Brain microvascular endothelial cell (primary cell): ENCODE results near the gene NYNRIN.

Experiments
- DNase-seq: peaks from one replicate; pipeline ENCODE4 v3.0.0-alpha.2; 2020
- H3K27ac ChIP-seq: fragments of 250-450 bp; sonication (Bioruptor Pico); 2 replicates; pipeline ENCODE4 v1.5.1; 2020; ENCODE audit warnings: mild to moderate bottlenecking, moderate library complexity
- H3K27me3 ChIP-seq: fragments of 250-450 bp; sonication (Bioruptor Pico); replicated peaks from 2 replicates; pipeline ENCODE4 v1.5.1; 2020; ENCODE audit warnings: mild to moderate bottlenecking
- H3K36me3 ChIP-seq: fragments of 250-450 bp; sonication (Bioruptor Pico); replicated peaks from 2 replicates; pipeline ENCODE4 v1.5.1; 2020; ENCODE audit warnings: mild to moderate bottlenecking
- H3K4me3 ChIP-seq: 2 replicates; pipeline ENCODE4 v1.5.1; 2011; ENCODE audit warnings: low read depth, mild to moderate bottlenecking, control low read depth, low read length, moderate library complexity
- CTCF ChIP-seq: IDR thresholded peaks from 2 replicates; pipeline ENCODE4 v1.5.1; 2011; ENCODE audit warnings: low read depth, mild to moderate bottlenecking, moderate library complexity, low read length, control low read depth, inconsistent platforms; ENCODE audit errors: missing control alignments
- in situ Hi-C: cut with HindIII; loops from 2 replicates; pipeline ENCODE4 v1.10.0; 2017; ENCODE audit warnings: low sequenced_read_pairs, low pct_ligation_motif_present

The NYNRIN gene

GRCh38 chr14:24432259-24433131 is 33.7 kb downstream of the NYNRIN start:
- no peaks in the 10 kb centered on the region for H3K27me3 ChIP-seq
- peak overlapping the region; percentile 69 for H3K4me3 ChIP-seq
- DNase-seq: no peak
- in situ Hi-C loops: loop anchor here (10.0 kb wide), 1 partner anchor 98 kb away; the partner anchor contains the start of genes ADCY4 and RIPK3
- TF ChIP-seq CTCF: no peak
- no peak overlapping the region for H3K27ac ChIP-seq
- peaks cover 38% of the 10 kb centered on the region for H3K36me3 ChIP-seq

DNA sequence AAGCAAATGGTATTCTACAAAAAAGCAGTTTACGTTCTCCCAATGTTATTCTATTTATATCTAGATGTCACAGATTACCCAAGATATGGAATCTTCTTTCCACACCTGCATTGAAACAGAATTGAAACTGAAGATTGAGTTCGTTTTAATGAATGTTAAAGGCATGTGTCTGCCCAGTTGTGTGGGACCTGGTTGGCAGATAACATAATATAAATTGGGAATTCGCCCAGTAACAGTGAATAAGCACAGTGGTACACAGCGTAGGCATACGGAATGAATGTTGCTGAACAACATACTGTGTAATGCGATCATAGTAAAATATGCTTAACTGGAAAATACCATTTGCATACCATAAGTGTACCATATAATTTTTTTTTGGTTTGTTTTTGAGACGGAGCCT is 35.2 kb downstream of the NYNRIN start:
- Histone ChIP-seq H3K27me3 (no peaks in the 10 kb centered on the region), H3K27ac (no peak overlapping the region), H3K4me3 (no peak overlapping the region), H3K36me3 (peaks cover 52% of the 10 kb centered on the region)
- DNase-seq: no peak
- in situ Hi-C loops: loop anchor here (10.0 kb wide), 1 partner anchor 99 kb away; the partner anchor contains the start of genes ADCY4 and RIPK3
- no peak for TF ChIP-seq CTCF

DNA sequence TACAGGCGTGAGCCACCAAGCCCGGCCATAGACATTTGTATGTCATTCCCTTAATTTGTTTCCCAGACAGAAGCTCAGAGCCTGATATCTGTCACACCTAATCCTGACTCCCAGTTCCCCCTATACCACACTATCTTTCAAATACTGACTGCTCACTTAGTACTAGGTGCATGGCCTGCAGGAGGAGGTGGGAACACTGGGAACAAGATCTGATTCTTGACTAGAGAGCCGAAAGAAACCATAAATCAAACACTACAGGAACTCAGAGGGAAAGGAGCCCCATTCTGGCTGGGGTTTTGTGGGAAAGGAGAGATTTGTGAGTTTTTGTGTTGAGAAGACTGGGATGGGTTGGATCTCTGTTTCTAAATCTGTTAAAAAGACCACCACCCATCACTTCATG is 35.9 kb downstream of the NYNRIN start:
- Histone ChIP-seq H3K27me3 (no peaks in the 10 kb centered on the region), H3K36me3 (peaks cover 59% of the 10 kb centered on the region), H3K4me3 (no peak overlapping the region), H3K27ac (no peak overlapping the region)
- no peak for TF ChIP-seq CTCF
- no peak for DNase-seq
- in situ Hi-C loops: loop anchor here (10.0 kb wide), 1 partner anchor 100 kb away; the partner anchor contains the start of genes ADCY4 and RIPK3

GRCh38 chr14:24435192-24435810 is 36.5 kb downstream of the NYNRIN start:
- Histone ChIP-seq H3K4me3 (no peak overlapping the region), H3K36me3 (peaks cover 65% of the 10 kb centered on the region), H3K27me3 (no peaks in the 10 kb centered on the region), H3K27ac (no peak overlapping the region)
- no peak for TF ChIP-seq CTCF
- in situ Hi-C loops: loop anchor here (10.0 kb wide), 1 partner anchor 100 kb away; the partner anchor contains the start of genes ADCY4 and RIPK3
- no peak for DNase-seq

DNA sequence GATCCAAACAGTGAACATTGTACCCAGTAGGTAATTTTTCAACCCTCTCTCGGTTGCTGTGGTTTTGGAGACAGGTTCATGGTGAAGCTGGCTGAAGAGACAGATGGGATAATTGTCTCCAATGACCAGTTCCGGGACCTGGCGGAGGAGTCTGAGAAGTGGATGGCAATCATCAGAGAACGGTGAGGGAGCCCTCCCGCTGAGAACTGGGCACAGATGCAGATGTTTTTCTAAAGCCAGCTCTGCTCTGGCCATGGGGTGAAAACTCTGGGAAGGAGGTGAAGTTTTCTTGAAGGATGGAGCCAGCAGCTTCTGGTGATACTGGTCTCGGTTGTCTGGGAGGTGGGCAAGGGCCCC is 37.2 kb downstream of the NYNRIN start:
- H3K27ac ChIP-seq: no peak overlapping the region
- in situ Hi-C loops: loop anchor here (10.0 kb wide), 1 partner anchor 101 kb away; the partner anchor contains the start of genes ADCY4 and RIPK3
- no peak for DNase-seq
- TF ChIP-seq CTCF: no peak
- peaks cover 70% of the 10 kb centered on the region for H3K36me3 ChIP-seq
- no peaks in the 10 kb centered on the region for H3K27me3 ChIP-seq
- H3K4me3 ChIP-seq: no peak overlapping the region
